H1 (cell line): ENCODE measurements around the gene CREG2. TPM values are rescaled to one million over a fixed set of nuclear protein-coding genes. Genes with fewer than 3 reads are reported as not detected.

ENCODE experiments used
- microRNA-seq, 2 experiments: library from miRNA; unstranded; fragments of <30 nt; microRNA quantifications; one replicate each; pipeline versions ENCODE4 to v1.2.0, GENCODE V29; 2016 to 2020; ENCODE audit warnings: borderline microRNAs expressed in 2 of 2, borderline number of aligned reads in 2 of 2, borderline replicate concordance in 1 of 2
- polyA plus RNA-seq, 7 experiments: library from polyadenylated mRNA; depleted of rRNA in 3 of 7; stranded (reverse) in 5 of 7; unstranded in 2 of 7; fragments of >200 nt in 5 of 7; fragments of 200-250 nt in 2 of 7; gene quantifications; 1 replicate in 5 of 7; 2 replicates in 1 of 7; 4 replicates in 1 of 7; pipeline versions ENCODE4 v1.2.1 to v1.2.3, GENCODE V29; 2011 to 2013; ENCODE audit warnings: missing spikeins in 2 of 7, mixed read lengths in 2 of 7
- small RNA-seq: library from polyadenylated mRNA; stranded (forward); fragments of <200 nt; extraction: miRNeasy Mini kit (QIAGEN cat#:217004); gene quantifications from one replicate; pipeline ENCODE3, GENCODE V24; 2013; ENCODE audit not compliant: insufficient read depth
- total RNA-seq: library from RNA; stranded (reverse); fragmentation: NEBNext Ultra II Directional; extraction: Animal tissue kit (Norgen Biotek cat#: 25700); gene quantifications from 2 replicates; pipeline ENCODE4 v1.2.1, GENCODE V29; 2021

Gene CREG2
- total and polyA plus RNA-seq, 2 of the 8 experiments (the other 6 are each of a cell fraction or from before 2014, with no cell fraction given): 2.0 to 2.2 TPM

Small RNA genes within 50 kb of the gene (microRNA-seq; reads per million reads assigned to microRNA genes)
- gene MIR5696: 0 to 0.20 reads per million in 2 experiments

Small RNA genes within 50 kb of the gene (small RNA-seq; reads per million reads assigned to genes)
- gene MIR5696: 3.6 reads per million, percentile 47 among the genes with 10 or more reads in this experiment

Other genes starting within 250 kb of the CREG2 start
- 21.8 and 24.0 TPM in 2 replicates for gene TBC1D8, start 236.1 kb downstream of the CREG2 start, total RNA-seq
- 20.8 and 27.2 TPM in 2 replicates for gene TBC1D8, start 236.1 kb downstream of the CREG2 start, polyA plus RNA-seq (2011; rRNA removed)
- gene CNOT11, start 134.6 kb downstream of the CREG2 start, total RNA-seq: 54.6 and 56.5 TPM in 2 replicates
- gene CNOT11, start 134.6 kb downstream of the CREG2 start, polyA plus RNA-seq (2011; rRNA removed): 39.8 and 41.5 TPM in 2 replicates
- 21.9 and 28.2 TPM in 2 replicates for gene RNF149, start 78.8 kb downstream of the CREG2 start, total RNA-seq
- gene RNF149, start 78.8 kb downstream of the CREG2 start, polyA plus RNA-seq (2011; rRNA removed): 13.2 and 16.6 TPM in 2 replicates
- 0.60 and 1.3 TPM in 2 replicates for gene RFX8, start 87.6 kb upstream of the CREG2 start, total RNA-seq
- gene RFX8, start 87.6 kb upstream of the CREG2 start, polyA plus RNA-seq (2011; rRNA removed): 0.57 and 0.97 TPM in 2 replicates